C1 segment of cervical spinal cord (tissue), 14 donors: ENCODE results near the gene IGSF6.
"Not testable (repeated sequence)": the region's sequence is repeated elsewhere in the genome, so short reads cannot be mapped to it uniquely, and the experiment has no call there.

Experiments
- DNase-seq, 14 donors: peaks; one replicate each; lab custom pipeline; 2025; lab: John Stamatoyannopoulos, UW

The IGSF6 gene, protein sequence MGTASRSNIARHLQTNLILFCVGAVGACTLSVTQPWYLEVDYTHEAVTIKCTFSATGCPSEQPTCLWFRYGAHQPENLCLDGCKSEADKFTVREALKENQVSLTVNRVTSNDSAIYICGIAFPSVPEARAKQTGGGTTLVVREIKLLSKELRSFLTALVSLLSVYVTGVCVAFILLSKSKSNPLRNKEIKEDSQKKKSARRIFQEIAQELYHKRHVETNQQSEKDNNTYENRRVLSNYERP

DNA sequence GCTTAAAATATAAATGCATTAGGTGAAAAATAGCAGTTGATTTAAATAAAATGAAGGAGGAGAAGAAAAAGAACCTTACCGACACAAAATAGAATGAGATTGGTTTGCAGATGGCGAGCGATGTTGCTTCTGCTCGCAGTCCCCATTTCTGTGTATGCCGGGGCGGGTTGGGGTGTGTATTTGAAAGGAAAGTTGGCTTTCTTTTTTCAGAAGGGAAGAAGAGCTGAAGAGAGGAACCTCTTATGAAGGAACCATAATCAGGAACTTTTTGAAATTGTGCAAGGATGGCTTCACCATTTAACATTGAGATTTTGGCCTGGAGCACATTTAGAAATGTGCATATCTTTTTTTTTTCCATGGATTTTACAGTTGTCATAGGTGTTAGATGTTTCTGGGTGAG lies at the start of gene IGSF6:
TSS of gene IGSF6 (minus strand) at position 156 of the 400 bp plus-strand sequence. CDS start at position 146, 10 bp downstream.
- peak in 1 of 14 donors; percentile 3 for DNase-seq

GRCh38 chr16:21701271-21701670 lies 48.9 kb upstream of the IGSF6 start:
- no peak for DNase-seq

GRCh38 chr16:21698169-21699032 lies 46.0 kb upstream of the IGSF6 start:
- DNase-seq: no peak

DNA sequence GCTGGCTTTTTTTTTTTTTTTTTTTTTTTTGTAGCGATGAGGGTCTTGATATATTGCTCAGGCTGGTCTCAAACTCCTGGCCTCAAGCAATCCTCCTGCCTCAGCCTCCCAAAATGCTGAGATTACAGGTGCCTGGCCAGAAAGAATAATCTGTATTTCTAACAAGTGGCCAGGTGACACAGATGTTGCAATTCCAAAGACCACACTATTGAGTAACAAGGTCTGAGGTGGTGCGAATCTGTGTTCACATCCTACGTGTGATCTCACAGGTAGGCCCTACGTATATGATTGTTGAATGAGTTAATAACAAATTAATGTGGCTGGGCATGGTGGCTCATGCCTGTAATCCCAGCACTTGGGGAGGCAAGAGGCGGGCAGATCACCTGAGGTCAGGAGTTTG lies 44.6 kb upstream of the IGSF6 start:
- no peak for DNase-seq

DNA sequence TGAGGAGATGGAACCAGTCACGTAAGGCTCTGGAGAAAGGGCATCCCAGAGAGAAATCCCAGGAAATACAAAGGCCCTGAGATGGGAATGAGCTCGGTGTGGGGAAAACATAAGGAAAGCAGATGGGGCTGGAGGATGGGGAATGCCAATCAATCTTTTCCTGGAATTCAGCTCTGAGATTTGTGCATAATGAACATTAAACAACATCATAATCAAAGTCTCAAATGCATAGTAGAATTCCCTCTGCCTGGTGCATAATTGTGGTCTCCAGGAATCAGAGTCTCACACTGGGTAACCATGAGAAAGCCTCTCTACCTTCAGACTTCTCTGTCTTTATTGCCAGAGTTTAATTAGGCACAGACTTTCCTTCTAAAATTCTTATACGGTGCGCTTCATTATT lies 42.2 kb upstream of the IGSF6 start:
- DNase-seq: no peak

GRCh38 chr16:21690967-21691366 lies 38.6 kb upstream of the IGSF6 start:
- not testable (repeated sequence) for DNase-seq

DNA sequence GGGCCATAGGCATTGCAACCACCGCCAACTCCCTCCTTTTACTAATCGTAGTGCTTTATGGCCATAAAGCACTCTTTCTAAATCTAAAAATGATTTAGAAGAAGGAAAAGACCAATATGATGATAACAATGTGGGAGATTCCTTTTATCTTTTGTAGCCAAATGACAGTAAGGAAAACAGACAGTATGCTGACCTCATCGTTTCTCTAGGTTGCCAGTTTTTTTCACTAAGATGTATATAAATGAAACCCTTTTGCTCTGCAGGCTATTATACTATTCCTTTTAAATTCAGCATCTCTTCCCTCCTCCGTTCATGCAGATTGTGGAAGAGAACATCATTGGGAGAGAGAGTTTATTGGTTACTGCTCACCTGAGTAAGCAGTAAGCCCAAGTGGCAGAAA lies 36.7 kb upstream of the IGSF6 start:
- no peak for DNase-seq

DNA sequence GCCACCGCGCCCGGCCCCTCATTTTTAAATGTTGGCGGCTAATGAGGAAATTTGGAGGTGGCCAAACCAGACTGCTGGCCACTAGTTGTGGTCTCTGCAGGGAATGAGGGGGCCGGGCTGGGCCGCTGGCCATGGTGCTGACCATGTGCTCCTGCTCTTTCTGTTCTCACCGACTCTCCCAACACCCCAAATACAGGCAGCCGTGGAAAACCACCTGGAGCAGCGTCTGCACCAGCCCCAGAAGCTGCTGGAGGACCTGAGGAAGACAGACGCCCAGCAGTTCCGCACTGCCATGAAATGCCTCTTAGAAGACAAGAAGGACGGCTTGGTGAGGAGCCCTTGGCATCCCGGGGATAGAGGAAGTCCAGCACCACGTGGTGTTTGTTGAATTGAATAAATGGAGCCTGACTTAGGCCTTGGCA lies 32.6 kb upstream of the IGSF6 start:
- DNase-seq: peak in 1 of 14 donors; percentile 0

DNA sequence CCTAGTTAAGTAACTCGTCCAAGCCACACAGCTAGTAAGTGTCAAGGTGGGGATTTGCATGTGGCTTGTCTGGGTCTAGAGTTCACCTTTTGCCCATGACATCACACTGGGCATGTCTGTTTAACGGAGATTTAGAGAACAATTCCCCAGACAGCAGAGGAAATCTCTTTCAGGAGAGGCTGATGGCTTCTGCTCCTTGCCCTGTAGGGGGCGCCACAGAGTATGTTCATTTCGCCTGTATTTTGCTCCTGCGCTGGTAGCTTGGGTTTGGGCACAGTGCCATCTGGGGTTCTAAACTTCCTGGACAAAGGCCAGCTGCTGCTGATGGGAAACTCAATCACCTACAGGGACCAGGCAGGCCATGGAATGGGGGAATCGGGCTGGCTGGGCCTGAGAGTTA lies 31.8 kb upstream of the IGSF6 start:
- DNase-seq: no peak

GRCh38 chr16:21683184-21683583 lies 30.8 kb upstream of the IGSF6 start:
- no peak for DNase-seq

- DNase-seq: not testable (repeated sequence)
Observed at GRCh38 chr16:21680714-21681113, 28.3 kb upstream of the IGSF6 start.

DNA sequence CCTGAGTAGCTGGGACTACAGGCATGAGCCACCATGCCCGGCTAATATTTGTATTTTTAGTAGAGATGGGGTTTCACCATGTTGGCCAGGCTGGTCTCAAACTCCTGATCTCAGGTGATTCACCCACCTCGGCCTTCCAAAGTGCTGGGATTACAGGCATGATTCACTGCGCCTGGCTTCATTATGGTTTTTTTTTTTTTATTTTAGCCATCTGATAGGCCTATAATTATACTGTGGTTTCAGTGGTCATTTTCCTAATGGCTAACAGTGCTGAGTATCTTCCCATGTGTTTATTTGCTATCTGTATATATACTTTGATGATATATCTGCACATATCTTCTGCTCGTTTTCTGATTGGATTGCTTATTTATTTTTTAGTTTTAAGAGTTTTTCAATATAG lies 22.0 kb upstream of the IGSF6 start:
- not testable (repeated sequence) for DNase-seq

GRCh38 chr16:21673469-21673868 lies 21.1 kb upstream of the IGSF6 start:
- no peak for DNase-seq

GRCh38 chr16:21667575-21667974 lies 15.2 kb upstream of the IGSF6 start:
- no peak for DNase-seq

- no peak for DNase-seq
Observed at GRCh38 chr16:21666772-21667171, 14.4 kb upstream of the IGSF6 start.

GRCh38 chr16:21664801-21665492 lies 12.5 kb upstream of the IGSF6 start:
- no peak for DNase-seq

GRCh38 chr16:21663889-21664647 lies 11.7 kb upstream of the IGSF6 start, which contains the start of gene OTOA:
OTOA (plus strand) TSS chr16:21663968; CDS start chr16:21678515, 14,547 bp downstream.
- DNase-seq: no peak

DNA sequence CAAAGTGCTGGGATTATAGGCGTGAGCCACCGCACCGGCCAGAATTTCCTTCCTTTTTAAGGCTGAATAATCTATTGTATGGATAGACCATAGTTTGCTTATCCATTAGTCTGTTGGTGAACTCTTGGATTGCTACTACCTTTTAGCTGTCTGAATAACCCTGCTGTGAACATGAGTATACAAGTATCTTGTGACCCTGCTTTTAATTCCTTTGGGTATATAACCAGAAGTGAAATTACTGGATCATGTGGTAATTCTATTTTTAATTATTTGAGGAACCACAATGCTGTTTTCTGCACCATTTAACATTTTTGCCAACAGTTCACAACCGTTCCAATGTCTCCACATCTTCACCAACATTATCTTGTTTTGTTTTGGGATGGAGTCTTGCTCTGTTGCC lies 6.7 kb upstream of the IGSF6 start:
- DNase-seq: no peak

GRCh38 chr16:21656795-21657768 lies 4.7 kb upstream of the IGSF6 start:
- peak in 2 of 14 donors; percentile 29 to 37 for DNase-seq

- DNase-seq: no peak
Observed at GRCh38 chr16:21654881-21655280, 2.5 kb upstream of the IGSF6 start.
